Measurements from ENCODE around the gene TRIO. TPM values are rescaled to one million over a fixed set of nuclear protein-coding genes. Genes with fewer than 3 reads are reported as not detected.

TRIO gene
- polyA plus RNA-seq, 3 donors = 1.7 to 45.8 (median 2.1) TPM

DNA sequence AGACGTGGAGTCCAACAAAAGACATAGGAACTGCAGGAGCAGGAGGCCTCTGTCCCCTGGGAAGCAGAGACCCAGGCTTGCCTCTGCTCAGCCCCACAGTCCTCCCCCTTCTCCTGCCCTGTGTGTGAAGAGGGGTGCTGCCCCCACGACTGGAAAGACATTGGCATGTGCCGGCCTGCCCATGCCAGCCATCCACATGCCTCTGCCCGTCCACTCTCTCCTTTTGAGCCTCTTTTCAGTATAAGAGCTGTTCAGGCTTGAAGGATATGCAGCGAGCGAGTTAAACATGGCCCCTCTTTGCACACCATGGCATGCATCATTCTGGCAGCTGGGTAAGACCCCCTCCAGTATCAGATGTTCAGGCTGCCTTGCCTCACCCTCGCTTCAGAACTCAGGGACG is 278.7 kb downstream of the TRIO start:
- Histone ChIP-seq H3K79me2 (ENCODE audit: insufficient read depth, low read length) (no peaks in the 10 kb centered on the region), H3K36me3 (replicated peaks in 1 of 2; ENCODE audit: control insufficient read depth in 1 of 2, insufficient read depth in 2 of 2, low read length in 2 of 2) (peaks cover 77 to 96% of the 10 kb centered on the region in 2 donors), H3K27me3 (ENCODE audit: control insufficient read depth in 2 of 2, insufficient read depth in 2 of 2, low read length in 2 of 2) (no peaks in the 10 kb centered on the region), H2AFZ (ENCODE audit: insufficient read depth, low read depth, low read length, poor library complexity, severe bottlenecking) (no peak overlapping the region), H3K9ac (ENCODE audit: insufficient read depth, low read length, poor library complexity, severe bottlenecking) (no peak overlapping the region), H4K20me1 (ENCODE audit: insufficient read depth, low read length) (peaks cover 6% of the 10 kb centered on the region), H3K27ac (ENCODE audit: low read depth in 1 of 2, low read length in 2 of 2) (no peak overlapping the region), H3K4me3 (replicated peaks in 1 of 3; ENCODE audit: low read depth in 2 of 3, low read length in 3 of 3) (no peak overlapping the region), H3K9me3 (replicated peaks in 1 of 2; ENCODE audit: control insufficient read depth in 1 of 2, insufficient read depth in 1 of 2, low read length in 2 of 2) (no peaks in the 10 kb centered on the region), H3K4me1 (ENCODE audit: control insufficient read depth in 1 of 2, insufficient read depth in 2 of 2, low read length in 2 of 2) (no peaks in the 10 kb centered on the region), H3K4me2 (replicated peaks; ENCODE audit: extremely low read depth, low read length, poor library complexity, severe bottlenecking) (no peak overlapping the region)
- intact Hi-C loops (cut with micrococcal nuclease) = no loop called here
- Mint-ChIP-seq H3K36me3 (peaks cover 81 to 91% of the 10 kb centered on the region in 2 donors), H3K27ac (no peak overlapping the region), H3K27me3 (ENCODE audit: low read depth in 3 of 3) (peaks cover 0 to 1% (median 0%) of the 10 kb centered on the region in 3 donors), H3K9me3 (peaks cover 0 to 3% (median 0%) of the 10 kb centered on the region in 7 donors), H3K4me1 (no peaks in the 10 kb centered on the region), H3K4me3 (no peak overlapping the region)
- WGBS (ENCODE audit: insufficient coverage) = 100% methylated on average over 3 of the region's 8 CpGs
- TF ChIP-seq, protein P1, sequence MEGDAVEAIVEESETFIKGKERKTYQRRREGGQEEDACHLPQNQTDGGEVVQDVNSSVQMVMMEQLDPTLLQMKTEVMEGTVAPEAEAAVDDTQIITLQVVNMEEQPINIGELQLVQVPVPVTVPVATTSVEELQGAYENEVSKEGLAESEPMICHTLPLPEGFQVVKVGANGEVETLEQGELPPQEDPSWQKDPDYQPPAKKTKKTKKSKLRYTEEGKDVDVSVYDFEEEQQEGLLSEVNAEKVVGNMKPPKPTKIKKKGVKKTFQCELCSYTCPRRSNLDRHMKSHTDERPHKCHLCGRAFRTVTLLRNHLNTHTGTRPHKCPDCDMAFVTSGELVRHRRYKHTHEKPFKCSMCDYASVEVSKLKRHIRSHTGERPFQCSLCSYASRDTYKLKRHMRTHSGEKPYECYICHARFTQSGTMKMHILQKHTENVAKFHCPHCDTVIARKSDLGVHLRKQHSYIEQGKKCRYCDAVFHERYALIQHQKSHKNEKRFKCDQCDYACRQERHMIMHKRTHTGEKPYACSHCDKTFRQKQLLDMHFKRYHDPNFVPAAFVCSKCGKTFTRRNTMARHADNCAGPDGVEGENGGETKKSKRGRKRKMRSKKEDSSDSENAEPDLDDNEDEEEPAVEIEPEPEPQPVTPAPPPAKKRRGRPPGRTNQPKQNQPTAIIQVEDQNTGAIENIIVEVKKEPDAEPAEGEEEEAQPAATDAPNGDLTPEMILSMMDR (IDR thresholded peaks at IDR 0.05) = no peak
- no peak for DNase-seq

- Histone ChIP-seq H3K27ac (ENCODE audit: low read depth in 1 of 2, low read length in 2 of 2) (no peak overlapping the region), H3K27me3 (ENCODE audit: control insufficient read depth in 2 of 2, insufficient read depth in 2 of 2, low read length in 2 of 2) (no peaks in the 10 kb centered on the region), H3K4me2 (replicated peaks; ENCODE audit: extremely low read depth, low read length, poor library complexity, severe bottlenecking) (no peak overlapping the region), H3K36me3 (replicated peaks in 1 of 2; ENCODE audit: control insufficient read depth in 1 of 2, insufficient read depth in 2 of 2, low read length in 2 of 2) (peaks cover 69 to 95% of the 10 kb centered on the region in 2 donors), H3K9me3 (replicated peaks in 1 of 2; ENCODE audit: control insufficient read depth in 1 of 2, insufficient read depth in 1 of 2, low read length in 2 of 2) (no peaks in the 10 kb centered on the region), H3K79me2 (ENCODE audit: insufficient read depth, low read length) (no peaks in the 10 kb centered on the region), H3K4me1 (ENCODE audit: control insufficient read depth in 1 of 2, insufficient read depth in 2 of 2, low read length in 2 of 2) (no peaks in the 10 kb centered on the region), H3K4me3 (replicated peaks in 1 of 3; ENCODE audit: low read depth in 2 of 3, low read length in 3 of 3) (no peak overlapping the region), H4K20me1 (ENCODE audit: insufficient read depth, low read length) (no peaks in the 10 kb centered on the region), H2AFZ (ENCODE audit: insufficient read depth, low read depth, low read length, poor library complexity, severe bottlenecking) (no peak overlapping the region), H3K9ac (ENCODE audit: insufficient read depth, low read length, poor library complexity, severe bottlenecking) (no peak overlapping the region)
- intact Hi-C loops (cut with micrococcal nuclease) = no loop called here
- WGBS (ENCODE audit: insufficient coverage) = 74% methylated on average over 2 of the region's 7 CpGs
- Mint-ChIP-seq H3K4me3 (no peak overlapping the region), H3K27ac (peak overlapping the region in 1 of 7 donors; percentile 8), H3K36me3 (peaks cover 77 to 89% of the 10 kb centered on the region in 2 donors), H3K4me1 (no peaks in the 10 kb centered on the region), H3K27me3 (ENCODE audit: low read depth in 3 of 3) (no peaks in the 10 kb centered on the region), H3K9me3 (no peaks in the 10 kb centered on the region)
- no peak for DNase-seq
- TF ChIP-seq, protein P1 (IDR thresholded peaks at IDR 0.05) = no peak
These were observed 281.0 kb downstream of the TRIO start for GRCh38 chr5:14424011-14424685.

Data from CD14-positive monocyte (primary cell).